Smooth muscle cell (in vitro differentiated cells): Measurements from ENCODE around the gene EHBP1L1. TPM values are rescaled to one million over a fixed set of nuclear protein-coding genes. Genes with fewer than 3 reads are reported as not detected.

ENCODE experiments used
- DNase-seq: peaks from one replicate; lab custom pipeline; 2025; ENCODE audit not compliant: unreplicated experiment; lab: John Stamatoyannopoulos, UW
- H2AFZ ChIP-seq: fragments of 200-600 bp; sonication (generic); 2 replicates; pipeline ENCODE4 v1.6.0; 2016; ENCODE audit warnings: antibody characterized with exemption, low read depth, mild to moderate bottlenecking
- H3F3A ChIP-seq: fragments of 200-600 bp; sonication (generic); 2 replicates; pipeline ENCODE4 v1.6.0; 2017; ENCODE audit warnings: antibody characterized with exemption, low read depth
- H3K27ac ChIP-seq: fragments of 200-600 bp; sonication (generic); 2 replicates; pipeline ENCODE4 v1.5.1; 2016; ENCODE audit warnings: low read depth, mild to moderate bottlenecking
- H3K27me3 ChIP-seq: fragments of 200-600 bp; sonication (generic); 2 replicates; pipeline ENCODE4 v1.6.1; 2016; ENCODE audit warnings: low read depth, mild to moderate bottlenecking
- H3K36me3 ChIP-seq: fragments of 200-600 bp; sonication (generic); 2 replicates; pipeline ENCODE4 v1.5.1; 2016; ENCODE audit warnings: low read depth
- H3K4me1 ChIP-seq: fragments of 200-600 bp; sonication (generic); 2 replicates; pipeline ENCODE4 v1.5.1; 2016; ENCODE audit warnings: low read depth
- H3K4me2 ChIP-seq: fragments of 200-600 bp; sonication (generic); 2 replicates; pipeline ENCODE4 v1.6.0; 2016; ENCODE audit warnings: mild to moderate bottlenecking
- H3K4me3 ChIP-seq: fragments of 200-600 bp; sonication (generic); 2 replicates; pipeline ENCODE4 v1.5.1; 2016; ENCODE audit warnings: mild to moderate bottlenecking
- H3K79me2 ChIP-seq: fragments of 200-600 bp; sonication (generic); 2 replicates; pipeline ENCODE4 v1.6.0; 2016; ENCODE audit warnings: low read depth, mild to moderate bottlenecking
- H3K9ac ChIP-seq: fragments of 200-600 bp; sonication (generic); 2 replicates; pipeline ENCODE4 v1.6.0; 2016; ENCODE audit warnings: low read depth
- H3K9me3 ChIP-seq: fragments of 200-600 bp; sonication (generic); replicated peaks from 2 replicates; pipeline ENCODE4 v1.5.1; 2016; ENCODE audit warnings: low read depth
- H4K20me1 ChIP-seq: fragments of 200-600 bp; sonication (generic); 2 replicates; pipeline ENCODE4 v1.6.0; 2016; ENCODE audit warnings: low read depth
- WGBS: methylation state at CpG from one replicate; pipeline ENCODE4 v1.1.7; 2016; ENCODE audit warnings: low lambda C conversion rate; 5-methylcytosine and 5-hydroxymethylcytosine counted together
- polyA plus RNA-seq: library from polyadenylated mRNA; unstranded; fragments of >200 nt; fragmentation: Nextera tagmentation; extraction: Ambion mirVana; gene quantifications from 2 replicates; pipeline ENCODE4 v1.2.1, GENCODE V29; 2016
- total RNA-seq: library from RNA; depleted of rRNA; stranded (reverse); fragments of >200 nt; gene quantifications from 2 replicates; pipeline ENCODE4 v1.2.3, GENCODE V29; 2014
- TF ChIP-seq, protein P1 (sequence below): fragments of 200-600 bp; sonication (generic); IDR thresholded peaks from 2 replicates; pipeline ENCODE4 v1.5.1; 2017; ENCODE audit warnings: borderline replicate concordance, mild to moderate bottlenecking, antibody characterized with exemption; ENCODE audit not compliant: insufficient read depth, poor library complexity, severe bottlenecking

Gene EHBP1L1
- total and polyA plus RNA-seq, 2 experiments from 2014 or later: 5.1 to 29.5 TPM

DNA sequence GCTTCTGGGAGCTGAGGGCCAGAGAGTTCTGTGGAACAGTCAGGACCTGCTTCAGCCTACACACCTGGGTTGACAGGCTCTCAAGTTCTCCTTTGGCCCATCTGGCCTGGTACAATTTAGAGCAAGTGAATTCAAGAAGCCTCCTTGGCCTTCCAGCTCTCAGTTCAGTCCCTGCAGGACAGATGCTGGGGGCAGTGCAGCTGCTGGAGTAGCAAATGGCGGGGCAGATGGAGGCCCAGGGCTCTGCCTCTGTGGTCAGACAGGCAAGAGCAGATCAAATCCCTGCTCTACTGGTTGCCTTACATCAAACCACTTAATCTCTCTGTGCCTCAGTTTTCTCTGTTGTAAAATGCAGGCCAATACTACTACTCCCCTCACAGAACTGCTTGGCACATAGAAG lies 28.4 kb downstream of the EHBP1L1 start:
- 100% methylated on average over 1 of the region's 1 CpG for WGBS
- H3K27ac ChIP-seq: no peak overlapping the region
- DNase-seq: no peak
- H3K27me3 ChIP-seq: no peaks in the 10 kb centered on the region
- peaks cover 5% of the 10 kb centered on the region for H3F3A ChIP-seq
- peaks cover 9% of the 10 kb centered on the region for H3K4me1 ChIP-seq
- no peak overlapping the region for H3K9ac ChIP-seq
- H3K4me3 ChIP-seq: no peak overlapping the region
- H3K36me3 ChIP-seq: peaks cover 3% of the 10 kb centered on the region
- H2AFZ ChIP-seq: no peak overlapping the region
- no peaks in the 10 kb centered on the region for H3K79me2 ChIP-seq
- no peak overlapping the region for H3K4me2 ChIP-seq
- H4K20me1 ChIP-seq: peaks cover 28% of the 10 kb centered on the region
- H3K9me3 ChIP-seq: no peaks in the 10 kb centered on the region
- TF ChIP-seq, protein P1, sequence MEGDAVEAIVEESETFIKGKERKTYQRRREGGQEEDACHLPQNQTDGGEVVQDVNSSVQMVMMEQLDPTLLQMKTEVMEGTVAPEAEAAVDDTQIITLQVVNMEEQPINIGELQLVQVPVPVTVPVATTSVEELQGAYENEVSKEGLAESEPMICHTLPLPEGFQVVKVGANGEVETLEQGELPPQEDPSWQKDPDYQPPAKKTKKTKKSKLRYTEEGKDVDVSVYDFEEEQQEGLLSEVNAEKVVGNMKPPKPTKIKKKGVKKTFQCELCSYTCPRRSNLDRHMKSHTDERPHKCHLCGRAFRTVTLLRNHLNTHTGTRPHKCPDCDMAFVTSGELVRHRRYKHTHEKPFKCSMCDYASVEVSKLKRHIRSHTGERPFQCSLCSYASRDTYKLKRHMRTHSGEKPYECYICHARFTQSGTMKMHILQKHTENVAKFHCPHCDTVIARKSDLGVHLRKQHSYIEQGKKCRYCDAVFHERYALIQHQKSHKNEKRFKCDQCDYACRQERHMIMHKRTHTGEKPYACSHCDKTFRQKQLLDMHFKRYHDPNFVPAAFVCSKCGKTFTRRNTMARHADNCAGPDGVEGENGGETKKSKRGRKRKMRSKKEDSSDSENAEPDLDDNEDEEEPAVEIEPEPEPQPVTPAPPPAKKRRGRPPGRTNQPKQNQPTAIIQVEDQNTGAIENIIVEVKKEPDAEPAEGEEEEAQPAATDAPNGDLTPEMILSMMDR: no peak

DNA sequence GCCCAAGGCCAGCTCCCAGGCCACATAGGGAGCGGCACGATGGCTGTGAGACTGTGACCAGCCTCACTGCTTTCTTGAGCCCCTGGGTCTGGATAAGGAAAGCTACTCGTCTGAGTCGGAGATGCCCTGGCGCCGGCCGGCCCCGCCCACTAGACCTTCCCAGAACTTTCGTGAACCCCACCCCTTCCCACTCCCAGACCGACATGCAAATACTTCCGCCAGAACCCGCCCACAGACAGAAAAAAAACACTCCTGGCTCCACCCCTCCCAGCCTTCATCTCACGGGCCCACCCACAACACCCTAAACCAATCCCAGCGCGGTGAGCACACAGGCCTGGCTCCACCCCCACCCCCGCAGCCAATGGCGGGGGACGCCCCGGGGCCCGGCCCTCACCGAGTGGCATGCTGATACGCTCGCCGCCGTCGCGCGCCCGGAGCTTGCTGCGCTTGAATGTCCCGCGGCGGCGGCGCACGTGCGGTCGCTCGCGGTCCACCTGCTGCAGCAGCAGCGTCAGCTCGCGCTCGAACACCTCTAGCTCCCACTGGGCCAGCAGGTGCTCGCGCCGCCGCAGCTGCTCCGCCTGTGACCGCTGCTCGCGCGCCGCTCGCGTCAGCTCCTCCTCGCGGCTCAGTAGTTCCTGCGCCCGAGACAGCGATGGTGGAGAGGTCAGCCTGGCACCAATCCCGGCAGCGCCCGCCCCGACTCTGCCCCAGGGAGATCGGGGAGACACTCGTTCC lies 31.2 kb downstream of the EHBP1L1 start:
- peak; percentile 92 for DNase-seq
- H2AFZ ChIP-seq: no peak overlapping the region

DNA sequence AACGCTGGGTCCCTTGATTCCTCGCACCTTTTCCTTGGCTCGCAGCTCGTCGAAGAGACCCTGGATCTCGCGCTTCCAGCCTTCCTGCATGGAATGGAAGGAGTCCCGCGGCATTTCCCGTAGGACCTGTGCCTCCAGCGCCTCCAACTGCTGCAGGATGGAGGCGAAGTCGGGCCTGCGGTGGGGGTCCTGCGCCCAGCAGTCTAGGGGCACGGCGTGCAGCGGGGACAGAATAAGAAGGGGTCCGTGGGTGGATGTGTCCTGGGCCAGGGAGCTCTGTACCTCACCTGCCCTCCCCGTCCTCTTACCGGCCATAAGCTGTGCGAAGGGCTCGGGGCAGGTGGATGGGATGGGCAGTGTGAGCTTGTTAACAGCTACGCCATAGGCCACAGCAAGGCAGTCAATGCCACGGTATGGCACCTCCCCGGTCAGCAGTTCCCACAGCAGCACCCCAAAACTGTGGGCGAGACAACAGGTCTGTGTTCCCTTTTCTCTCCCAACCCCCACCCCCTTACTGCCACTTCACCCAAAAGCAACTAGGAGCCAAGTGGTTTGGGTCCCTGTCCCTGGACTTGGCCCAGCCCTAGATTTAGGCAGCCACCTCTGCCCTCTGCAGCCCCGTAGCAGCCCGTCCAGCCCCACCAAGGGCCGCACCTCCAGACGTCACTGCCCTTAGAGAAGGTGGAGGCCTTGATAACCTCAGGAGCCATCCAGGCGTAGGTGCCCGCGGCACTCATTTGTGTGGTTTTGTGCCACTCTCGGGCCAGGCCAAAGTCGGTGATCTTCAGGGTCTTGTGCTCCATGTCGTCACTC lies 32.0 kb downstream of the EHBP1L1 start:
- Histone ChIP-seq H3F3A (peaks cover 5% of the 10 kb centered on the region), H3K4me3 (peak overlapping the region; percentile 27), H3K36me3 (peaks cover 3% of the 10 kb centered on the region), H3K27ac (no peak overlapping the region), H3K4me1 (peaks cover 19% of the 10 kb centered on the region), H2AFZ (no peak overlapping the region), H3K4me2 (peak overlapping the region; percentile 79), H3K9ac (no peak overlapping the region), H3K9me3 (no peaks in the 10 kb centered on the region), H3K27me3 (no peaks in the 10 kb centered on the region), H4K20me1 (peaks cover 62% of the 10 kb centered on the region), H3K79me2 (peaks cover 19% of the 10 kb centered on the region)
- DNase-seq: no peak
- TF ChIP-seq, protein P1: no peak
- 74% methylated on average over 37 of the region's 37 CpGs for WGBS

More for the DNA sequence above, 31.2 kb downstream of the EHBP1L1 start:
- Histone ChIP-seq H3F3A (peaks cover 5% of the 10 kb centered on the region), H3K27ac (peak overlapping the region; percentile 41), H3K9me3 (no peaks in the 10 kb centered on the region), H3K9ac (no peak overlapping the region), H3K4me2 (peak overlapping the region; percentile 79), H3K27me3 (no peaks in the 10 kb centered on the region), H3K4me3 (peak overlapping the region; percentile 27), H3K4me1 (peaks cover 12% of the 10 kb centered on the region), H4K20me1 (peaks cover 56% of the 10 kb centered on the region), H3K79me2 (peaks cover 11% of the 10 kb centered on the region), H3K36me3 (peaks cover 3% of the 10 kb centered on the region)
- TF ChIP-seq, protein P1: no peak
- 6% methylated on average over 66 of the region's 67 CpGs for WGBS
